Measurements from ENCODE around the gene TRAP1.

The TRAP1 gene

GRCh38 chr16:3668626-3669025 lies 48.7 kb downstream of the TRAP1 start:
- DNase-seq (ENCODE audit: insufficient read length, low spot score): no peak
- TF ChIP-seq, protein P1, sequence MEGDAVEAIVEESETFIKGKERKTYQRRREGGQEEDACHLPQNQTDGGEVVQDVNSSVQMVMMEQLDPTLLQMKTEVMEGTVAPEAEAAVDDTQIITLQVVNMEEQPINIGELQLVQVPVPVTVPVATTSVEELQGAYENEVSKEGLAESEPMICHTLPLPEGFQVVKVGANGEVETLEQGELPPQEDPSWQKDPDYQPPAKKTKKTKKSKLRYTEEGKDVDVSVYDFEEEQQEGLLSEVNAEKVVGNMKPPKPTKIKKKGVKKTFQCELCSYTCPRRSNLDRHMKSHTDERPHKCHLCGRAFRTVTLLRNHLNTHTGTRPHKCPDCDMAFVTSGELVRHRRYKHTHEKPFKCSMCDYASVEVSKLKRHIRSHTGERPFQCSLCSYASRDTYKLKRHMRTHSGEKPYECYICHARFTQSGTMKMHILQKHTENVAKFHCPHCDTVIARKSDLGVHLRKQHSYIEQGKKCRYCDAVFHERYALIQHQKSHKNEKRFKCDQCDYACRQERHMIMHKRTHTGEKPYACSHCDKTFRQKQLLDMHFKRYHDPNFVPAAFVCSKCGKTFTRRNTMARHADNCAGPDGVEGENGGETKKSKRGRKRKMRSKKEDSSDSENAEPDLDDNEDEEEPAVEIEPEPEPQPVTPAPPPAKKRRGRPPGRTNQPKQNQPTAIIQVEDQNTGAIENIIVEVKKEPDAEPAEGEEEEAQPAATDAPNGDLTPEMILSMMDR (IDR thresholded peaks at IDR 0.05; ENCODE audit: insufficient read depth, missing control alignments): no peak
- no peak for FAIRE-seq

DNA sequence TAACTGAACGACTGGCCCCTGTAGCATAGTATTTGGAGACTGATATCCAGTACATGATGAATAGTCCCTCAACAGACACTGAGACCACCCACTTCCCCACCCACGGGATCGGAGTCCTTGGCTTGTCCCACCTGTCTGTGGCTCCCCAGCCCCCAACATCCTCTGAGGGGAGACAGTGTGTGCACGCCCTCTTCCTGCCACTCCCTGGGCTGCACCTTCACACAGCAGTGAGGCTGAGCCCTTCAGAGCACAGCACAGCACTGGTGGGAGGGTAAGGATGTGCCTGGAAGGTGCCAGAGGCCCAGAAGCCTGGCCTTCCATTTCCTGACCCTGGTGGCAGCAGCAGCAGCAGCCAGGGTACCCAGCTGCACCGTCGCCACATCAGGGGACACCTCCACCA lies 51.8 kb downstream of the TRAP1 start:
- no peak for DNase-seq (ENCODE audit: insufficient read length, low spot score)
- no peak for FAIRE-seq
- TF ChIP-seq, protein P1 (IDR thresholded peaks at IDR 0.05; ENCODE audit: insufficient read depth, missing control alignments): no peak

- TF ChIP-seq, protein P1 (IDR thresholded peaks at IDR 0.05; ENCODE audit: insufficient read depth, missing control alignments): no peak
- DNase-seq (ENCODE audit: insufficient read length, low spot score): no peak
- no peak for FAIRE-seq
Measured at GRCh38 chr16:3664187-3664896, 53.0 kb downstream of the TRAP1 start.

- DNase-seq (ENCODE audit: insufficient read length, low spot score) (no peak), FAIRE-seq (no peak)
- TF ChIP-seq, protein P1 (IDR thresholded peaks at IDR 0.05; ENCODE audit: insufficient read depth, missing control alignments): no peak
Measured at GRCh38 chr16:3662601-3663000, 54.7 kb downstream of the TRAP1 start.

- DNase-seq (ENCODE audit: insufficient read length, low spot score) (no peak), FAIRE-seq (no peak)
- TF ChIP-seq, protein P1 (IDR thresholded peaks at IDR 0.05; ENCODE audit: insufficient read depth, missing control alignments): no peak
Measured at GRCh38 chr16:3661922-3662321, 55.4 kb downstream of the TRAP1 start.

DNA sequence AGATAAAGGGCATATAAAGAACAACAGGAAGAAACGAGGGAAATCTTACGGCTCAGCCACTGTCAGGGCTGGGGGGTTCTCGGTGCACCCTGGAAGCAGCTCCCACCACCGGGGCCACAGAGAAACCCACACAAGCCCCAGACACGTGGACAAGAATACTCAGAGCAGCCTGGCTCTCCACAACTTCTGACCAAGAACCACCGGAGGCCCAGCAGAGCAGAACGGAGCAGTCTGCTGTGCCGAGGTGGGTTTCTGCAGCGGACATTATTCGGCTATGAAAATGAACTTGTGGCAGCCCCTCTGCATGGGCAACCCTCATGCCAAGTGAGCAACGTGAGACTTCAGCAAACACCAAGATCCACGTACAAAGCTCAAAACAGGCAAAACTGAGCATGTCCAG lies 56.0 kb downstream of the TRAP1 start:
- TF ChIP-seq, protein P1 (IDR thresholded peaks at IDR 0.05; ENCODE audit: insufficient read depth, missing control alignments): no peak
- FAIRE-seq (no peak), DNase-seq (ENCODE audit: insufficient read length, low spot score) (no peak)

DNA sequence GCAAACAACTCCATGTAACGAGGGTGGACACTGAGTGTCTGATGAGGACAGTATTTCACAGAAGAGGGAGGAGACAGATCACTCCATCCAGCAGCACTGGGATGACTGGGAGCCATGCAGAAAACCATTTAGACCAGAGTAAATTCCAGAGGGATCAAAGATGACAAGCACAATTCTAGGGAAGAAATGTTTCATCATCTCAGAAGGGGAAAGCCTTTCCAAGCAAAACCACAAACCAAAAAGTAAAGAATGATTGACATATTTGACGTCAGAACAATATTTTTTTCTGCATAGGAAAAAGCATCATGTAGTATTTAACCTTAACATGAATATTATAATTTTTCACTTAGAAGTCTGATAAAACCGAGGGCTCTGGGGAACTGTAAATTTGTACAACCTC lies 58.1 kb downstream of the TRAP1 start:
- DNase-seq (ENCODE audit: insufficient read length, low spot score) (no peak), FAIRE-seq (no peak)
- TF ChIP-seq, protein P1 (IDR thresholded peaks at IDR 0.05; ENCODE audit: insufficient read depth, missing control alignments): no peak
